Natural killer cell treated with Interleukin-12 subunit alpha and Interleukin-12 subunit beta and Interleukin-15 and Interleukin-18, amount 100 ng/mL, for 72 hours (primary cell): Measurements from ENCODE around the gene ZNF687. TPM values are rescaled to one million over a fixed set of nuclear protein-coding genes. Genes with fewer than 3 reads are reported as not detected.

Experiments
- ATAC-seq, 2 donors: fragments of 150-1000 bp; cut with Tn5 transposase in 1 of 2; sonication (Bioruptor Pico), chemical (Tn5 transposase) in 1 of 2; 2 replicates each; pipeline ENCODE4 v1.10.0; 2021
- DNase-seq: peaks from one replicate; pipeline ENCODE4 v3.0.0; 2022; ENCODE audit warnings: low spot score
- H3K27ac Mint-ChIP-seq, 2 donors: 1 replicate in 1 of 2; 2 replicates in 1 of 2; pipeline ENCODE4 v1.8.0; 2022; ENCODE audit warnings: mixed read lengths in 2 of 2, mild to moderate bottlenecking in 1 of 2, moderate library complexity in 1 of 2
- H3K27me3 Mint-ChIP-seq, 2 donors: 1 replicate in 1 of 2; 2 replicates in 1 of 2; pipeline ENCODE4 v1.8.0; 2022; ENCODE audit warnings: mixed read lengths in 2 of 2
- H3K36me3 Mint-ChIP-seq: one replicate; pipeline ENCODE4 v1.8.0; 2022; ENCODE audit warnings: mixed read lengths
- H3K4me1 Mint-ChIP-seq, 2 donors: 1 replicate in 1 of 2; 2 replicates in 1 of 2; pipeline ENCODE4 v1.8.0; 2022; ENCODE audit warnings: low read depth in 2 of 2, mixed read lengths in 2 of 2, mild to moderate bottlenecking in 1 of 2
- H3K4me3 Mint-ChIP-seq: one replicate; pipeline ENCODE4 v1.8.0; 2022; ENCODE audit warnings: mixed read lengths
- H3K9me3 Mint-ChIP-seq: 2 replicates; pipeline ENCODE4 v1.8.0; 2022; ENCODE audit warnings: mixed read lengths
- total RNA-seq, 2 donors: library from RNA; stranded (reverse); gene quantifications; one replicate each; pipeline ENCODE4 v1.2.3, GENCODE V29; 2022

Gene ZNF687
- 10 to 100 TPM; 29.1 to 31.2 TPM for total RNA-seq

DNA sequence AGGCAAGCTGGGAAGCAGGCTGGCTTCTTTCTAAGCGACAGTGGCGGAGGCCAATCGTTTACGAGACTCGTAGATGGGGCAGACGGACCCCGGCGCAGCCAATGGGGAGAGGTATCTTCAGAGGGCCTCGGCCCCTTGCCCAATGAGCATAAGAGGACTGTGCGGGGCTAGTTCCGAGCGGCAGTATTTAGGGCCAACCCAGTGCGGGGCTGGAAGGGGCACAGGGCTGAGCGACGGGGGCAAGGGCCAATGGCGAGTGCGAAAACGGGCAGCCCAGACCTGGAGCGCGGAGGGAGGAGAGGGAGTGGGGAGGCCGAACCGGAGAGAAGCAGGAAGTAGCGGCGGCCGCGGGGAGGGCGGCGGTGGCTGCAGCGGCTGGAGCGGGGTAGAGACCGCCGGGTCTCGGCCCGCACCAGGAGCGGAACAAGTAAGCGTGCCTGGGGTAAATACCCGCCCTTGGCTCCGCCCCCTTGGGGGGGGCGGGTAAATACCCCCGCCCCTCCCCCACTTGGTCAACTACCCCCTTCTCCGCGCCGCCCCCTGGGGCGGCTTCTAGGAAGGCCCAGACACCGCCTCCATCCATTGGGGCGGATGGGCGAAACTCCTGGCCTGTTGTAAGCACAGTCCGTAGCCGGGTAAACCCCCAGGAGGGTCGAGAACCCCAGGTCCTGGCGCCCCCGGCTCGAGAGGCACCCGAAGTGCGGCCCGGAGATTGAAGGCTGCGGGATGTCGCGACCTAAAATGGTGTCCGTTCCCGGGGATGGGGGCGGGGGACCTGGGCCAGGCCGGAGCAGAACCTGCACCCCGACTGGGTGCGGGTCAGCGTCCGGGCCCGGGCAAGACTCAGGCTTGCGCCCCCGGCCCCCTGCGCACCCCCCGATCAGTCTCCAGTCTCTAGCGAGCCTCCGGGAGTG, at the start of gene ZNF687:
Gene ZNF687 (plus strand): TSS at position 331 of the 914 bp plus-strand sequence. CDS start 3,993 bp downstream, outside the sequence.
- Mint-ChIP-seq H3K9me3 (no peaks in the 10 kb centered on the region), H3K4me3 (peak within 1 kb of the TSS; percentile 97), H3K4me1 (peaks cover 30 to 34% of the 10 kb centered on the region in 2 donors), H3K27me3 (no peaks in the 10 kb centered on the region), H3K27ac (peak within 1 kb of the TSS; percentile 98), H3K36me3 (peaks cover 5% of the 10 kb centered on the region)
- ATAC-seq = peak; percentile 95
- peak; percentile 100 for DNase-seq

DNA sequence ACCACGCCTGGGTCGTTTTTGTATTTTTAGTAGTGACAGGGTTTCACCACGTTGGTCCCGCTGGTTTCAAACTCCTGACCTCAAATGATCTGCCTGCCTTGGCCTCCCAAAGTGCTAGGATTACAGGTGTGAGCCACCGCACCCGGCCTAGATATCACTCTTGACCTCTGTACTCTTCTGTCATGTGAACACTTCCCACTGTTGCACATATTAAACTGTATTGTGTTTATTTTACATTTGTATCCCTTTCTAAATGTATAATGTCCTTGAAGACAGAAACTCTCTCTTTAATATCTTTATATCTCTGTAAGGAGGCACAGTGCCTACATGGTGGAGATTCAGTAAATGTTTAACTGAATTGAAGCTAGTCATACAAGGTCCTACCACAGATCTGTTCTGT, 46.9 kb upstream of the ZNF687 start:
- no peak for ATAC-seq
- Mint-ChIP-seq H3K9me3 (no peaks in the 10 kb centered on the region), H3K4me1 (peaks cover 0 to 3% of the 10 kb centered on the region in 2 donors), H3K36me3 (peaks cover 37% of the 10 kb centered on the region), H3K27ac (no peak overlapping the region), H3K4me3 (no peak overlapping the region), H3K27me3 (no peaks in the 10 kb centered on the region)
- no peak for DNase-seq

GRCh38 chr1:151237678-151238466, 44.2 kb upstream of the ZNF687 start:
- Mint-ChIP-seq H3K27ac (peak overlapping the region in 1 of 2 donors; percentile 12), H3K4me3 (no peak overlapping the region), H3K9me3 (no peaks in the 10 kb centered on the region), H3K27me3 (no peaks in the 10 kb centered on the region), H3K4me1 (peaks cover 0 to 3% of the 10 kb centered on the region in 2 donors), H3K36me3 (peaks cover 37% of the 10 kb centered on the region)
- no peak for DNase-seq
- no peak for ATAC-seq

GRCh38 chr1:151238467-151238739, 43.7 kb upstream of the ZNF687 start:
- Mint-ChIP-seq H3K27ac (no peak overlapping the region), H3K9me3 (no peaks in the 10 kb centered on the region), H3K4me3 (no peak overlapping the region), H3K36me3 (peaks cover 43% of the 10 kb centered on the region), H3K4me1 (peaks cover 0 to 3% of the 10 kb centered on the region in 2 donors), H3K27me3 (no peaks in the 10 kb centered on the region)
- DNase-seq (no peak), ATAC-seq (no peak)

DNA sequence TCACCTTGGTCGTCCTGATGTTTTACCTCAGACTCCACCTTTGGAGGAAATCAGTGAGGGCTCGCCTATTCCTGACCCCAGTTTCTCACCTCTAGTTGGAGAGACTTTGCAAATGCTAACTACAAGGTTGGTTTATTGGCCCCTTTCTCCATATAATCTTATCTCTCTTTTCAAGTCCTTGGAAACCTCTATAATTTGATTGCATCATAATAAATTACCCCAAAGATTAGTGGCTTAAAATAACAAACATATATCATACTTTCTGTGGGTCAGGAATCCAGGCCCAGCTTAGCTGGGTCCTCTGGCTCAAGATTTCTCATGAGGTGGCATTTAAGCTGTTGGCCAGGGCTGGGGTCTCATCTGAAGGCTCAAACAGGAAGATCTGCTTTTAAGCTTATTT, 39.7 kb upstream of the ZNF687 start:
- ATAC-seq = no peak
- peak overlapping the region in 1 of 2 donors; percentile 52 for H3K27ac Mint-ChIP-seq
- no peak for DNase-seq
- peaks cover 44% of the 10 kb centered on the region for H3K36me3 Mint-ChIP-seq
- H3K4me1 Mint-ChIP-seq = no peaks in the 10 kb centered on the region
- H3K27me3 Mint-ChIP-seq = no peaks in the 10 kb centered on the region
- H3K9me3 Mint-ChIP-seq = no peaks in the 10 kb centered on the region
- H3K4me3 Mint-ChIP-seq = no peak overlapping the region

GRCh38 chr1:151243683-151244216, 38.3 kb upstream of the ZNF687 start:
- Mint-ChIP-seq H3K27ac (no peak overlapping the region), H3K4me3 (no peak overlapping the region), H3K9me3 (no peaks in the 10 kb centered on the region), H3K36me3 (peaks cover 42% of the 10 kb centered on the region), H3K27me3 (no peaks in the 10 kb centered on the region), H3K4me1 (no peaks in the 10 kb centered on the region)
- ATAC-seq = no peak
- no peak for DNase-seq

GRCh38 chr1:151246786-151247185, 35.3 kb upstream of the ZNF687 start:
- Mint-ChIP-seq H3K27me3 (no peaks in the 10 kb centered on the region), H3K4me3 (no peak overlapping the region), H3K4me1 (peaks cover 0 to 2% of the 10 kb centered on the region in 2 donors), H3K36me3 (peaks cover 42% of the 10 kb centered on the region), H3K27ac (no peak overlapping the region), H3K9me3 (no peaks in the 10 kb centered on the region)
- no peak for DNase-seq
- ATAC-seq = no peak

GRCh38 chr1:151251656-151252470, 30.2 kb upstream of the ZNF687 start:
- DNase-seq (peak; percentile 73), ATAC-seq (peak in 1 of 2 donors; percentile 51)
- Mint-ChIP-seq H3K27ac (no peak overlapping the region), H3K27me3 (no peaks in the 10 kb centered on the region), H3K4me1 (peaks cover 14 to 18% of the 10 kb centered on the region in 2 donors), H3K4me3 (no peak overlapping the region), H3K9me3 (no peaks in the 10 kb centered on the region), H3K36me3 (peaks cover 14% of the 10 kb centered on the region)

DNA sequence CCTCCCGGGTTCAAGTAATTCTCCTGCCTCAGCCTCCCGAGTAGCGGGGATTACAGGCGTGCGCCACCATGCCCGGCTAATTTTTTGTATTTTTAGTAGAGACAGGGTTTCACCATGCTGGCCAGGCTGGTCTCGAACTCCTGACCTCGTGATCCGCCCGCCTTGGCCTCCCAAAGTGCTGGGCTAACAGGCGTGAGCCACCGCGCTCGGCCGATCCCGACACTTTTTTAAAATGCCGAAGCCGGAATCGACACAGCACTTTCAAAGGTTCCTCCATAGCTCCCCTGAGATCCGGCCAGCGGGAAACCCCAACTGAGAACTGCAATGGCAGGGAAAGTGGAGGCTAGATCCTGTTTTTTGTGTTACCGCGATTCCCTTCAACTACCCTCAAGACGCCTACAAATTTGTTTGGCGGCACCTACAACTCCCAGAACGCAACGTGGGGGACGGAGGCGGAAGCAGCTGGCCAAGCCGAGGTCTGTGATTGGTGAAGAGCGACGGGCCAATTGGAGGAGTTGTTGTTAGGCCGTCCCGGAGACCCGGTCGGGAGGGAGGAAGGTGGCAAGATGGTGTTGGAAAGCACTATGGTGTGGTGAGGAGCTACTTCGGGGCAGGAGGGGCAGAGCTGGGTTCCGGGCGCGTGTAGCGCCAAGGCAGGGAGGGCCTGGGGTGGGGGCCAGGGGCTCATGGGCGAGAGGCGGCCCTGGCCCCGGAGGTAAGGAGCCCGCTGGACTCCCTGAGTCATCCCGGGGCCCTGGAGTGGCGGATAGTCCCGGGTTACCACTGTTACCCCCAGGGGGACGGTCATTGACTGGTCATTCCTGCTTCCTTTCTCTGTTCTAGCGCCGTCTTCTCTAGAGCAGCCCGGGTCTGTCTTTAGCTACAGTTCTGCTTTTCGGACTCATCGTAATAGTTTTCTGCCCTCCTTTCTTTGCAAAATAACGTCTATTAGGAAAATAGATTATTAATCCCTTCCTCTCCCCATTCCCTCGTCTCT, 27.6 kb upstream of the ZNF687 start, which contains the start of gene PSMD4:
Gene PSMD4 (plus strand): TSS at position 518 of the 997 bp plus-strand sequence. CDS start 49 bp downstream, at position 567.
- peaks cover 5% of the 10 kb centered on the region for H3K36me3 Mint-ChIP-seq
- peaks cover 23 to 25% of the 10 kb centered on the region in 2 donors for H3K4me1 Mint-ChIP-seq
- ATAC-seq (peak; percentile 97 to 99), DNase-seq (peak; percentile 93)
- peak within 1 kb of the TSS; percentile 91 to 97 for H3K27ac Mint-ChIP-seq
- H3K9me3 Mint-ChIP-seq = no peaks in the 10 kb centered on the region
- H3K4me3 Mint-ChIP-seq = peak within 1 kb of the TSS; percentile 97
- H3K27me3 Mint-ChIP-seq = no peaks in the 10 kb centered on the region

GRCh38 chr1:151255381-151255780, 26.7 kb upstream of the ZNF687 start:
- DNase-seq = no peak
- peak overlapping the region; percentile 97 for H3K4me3 Mint-ChIP-seq

GRCh38 chr1:151259351-151259750, 22.7 kb upstream of the ZNF687 start:
- no peaks in the 10 kb centered on the region for H3K27me3 Mint-ChIP-seq
- H3K4me3 Mint-ChIP-seq = no peak overlapping the region

More at GRCh38 chr1:151255381-151255780, 26.7 kb upstream of the ZNF687 start:
- no peak for ATAC-seq
- peaks cover 23 to 24% of the 10 kb centered on the region in 2 donors for H3K4me1 Mint-ChIP-seq
- H3K27me3 Mint-ChIP-seq = no peaks in the 10 kb centered on the region
- no peaks in the 10 kb centered on the region for H3K9me3 Mint-ChIP-seq
- H3K36me3 Mint-ChIP-seq = peaks cover 5% of the 10 kb centered on the region
- H3K27ac Mint-ChIP-seq = peak overlapping the region; percentile 91 to 97

More at GRCh38 chr1:151259351-151259750, 22.7 kb upstream of the ZNF687 start:
- ATAC-seq = no peak
- Mint-ChIP-seq H3K27ac (no peak overlapping the region), H3K36me3 (peaks cover 5% of the 10 kb centered on the region), H3K4me1 (peaks cover 22 to 23% of the 10 kb centered on the region in 2 donors), H3K9me3 (no peaks in the 10 kb centered on the region)
- DNase-seq = no peak
